Activated T-cell treated with anti-CD3 and anti-CD28 coated beads for 1 hour (primary cell): ENCODE measurements around the gene CLASP1.

ENCODE experiments used
- DNase-seq: peaks from one replicate; pipeline ENCODE4 v3.0.0-alpha.2; 2020; ENCODE audit warnings: low read depth

Gene CLASP1

GRCh38 chr2:121372721-121373353, 276.4 kb downstream of the CLASP1 start:
- DNase-seq, result no peak

- no peak for DNase-seq
Observed at GRCh38 chr2:121372082-121372481, 277.2 kb downstream of the CLASP1 start.

GRCh38 chr2:121368836-121369235, 280.4 kb downstream of the CLASP1 start:
- DNase-seq, result no peak

- no peak for DNase-seq
Observed at GRCh38 chr2:121368155-121368554, 281.1 kb downstream of the CLASP1 start.

- no peak for DNase-seq
Observed at GRCh38 chr2:121367246-121367900, 281.9 kb downstream of the CLASP1 start.

GRCh38 chr2:121366040-121366439, 283.2 kb downstream of the CLASP1 start:
- no peak for DNase-seq

- no peak for DNase-seq
Observed at GRCh38 chr2:121365061-121365460, 284.2 kb downstream of the CLASP1 start.

GRCh38 chr2:121363632-121364420, 285.4 kb downstream of the CLASP1 start:
- DNase-seq, result no peak

- no peak for DNase-seq
Observed at GRCh38 chr2:121362774-121363173, 286.5 kb downstream of the CLASP1 start.

GRCh38 chr2:121362226-121362625, 287.0 kb downstream of the CLASP1 start:
- no peak for DNase-seq

- DNase-seq, result no peak
Observed at GRCh38 chr2:121360566-121361300, 288.5 kb downstream of the CLASP1 start.

- no peak for DNase-seq
Observed at GRCh38 chr2:121359716-121360565, 289.3 kb downstream of the CLASP1 start.

GRCh38 chr2:121359170-121359569, 290.1 kb downstream of the CLASP1 start:
- DNase-seq, result no peak

- no peak for DNase-seq
Observed at GRCh38 chr2:121358291-121358690, 291.0 kb downstream of the CLASP1 start.

- no peak for DNase-seq
Observed at GRCh38 chr2:121356058-121356640, 293.1 kb downstream of the CLASP1 start.

- DNase-seq, result no peak
Observed at GRCh38 chr2:121355488-121355887, 293.8 kb downstream of the CLASP1 start.

GRCh38 chr2:121351521-121352318, 297.5 kb downstream of the CLASP1 start:
- no peak for DNase-seq

- no peak for DNase-seq
Observed at GRCh38 chr2:121350890-121351289, 298.4 kb downstream of the CLASP1 start.

- no peak for DNase-seq
Observed at GRCh38 chr2:121350402-121350775, 298.9 kb downstream of the CLASP1 start.

- DNase-seq, result no peak
Observed at GRCh38 chr2:121349721-121350401, 299.4 kb downstream of the CLASP1 start.
